Body of pancreas (tissue), 4 donors: ENCODE results near the gene KANK4. TPM values are rescaled to one million over a fixed set of nuclear protein-coding genes. Genes with fewer than 3 reads are reported as not detected.

ENCODE experiments used
- ATAC-seq: fragments of 150-250 bp; one replicate; pipeline ENCODE4 v1.9.1; 2016
- DNase-seq, 4 donors: peaks; one replicate each; pipeline ENCODE4 v3.0.0-alpha.2; 2019
- H3K27ac ChIP-seq, 4 donors: fragments of 200-600 bp; sonication (generic); 1 replicate in 3 of 4; 2 replicates in 1 of 4; pipeline versions ENCODE4 v1.5.1 to v1.6.1; 2016 to 2019; ENCODE audit warnings: mild to moderate bottlenecking in 1 of 4, mixed read lengths in 1 of 4, moderate library complexity in 1 of 4
- H3K27me3 ChIP-seq, 2 donors: fragments of 200-600 bp; sonication (generic); one replicate each; pipeline ENCODE4 v1.6.0; 2016; ENCODE audit warnings: mild to moderate bottlenecking in 1 of 2
- H3K36me3 ChIP-seq, 2 donors: fragments of 200-600 bp; sonication (generic); replicated peaks in 1 of 2; 2 replicates each; pipeline ENCODE4 v1.5.1; 2016; ENCODE audit warnings: low read depth in 2 of 2; ENCODE audit not compliant: insufficient read depth in 1 of 2
- H3K4me1 ChIP-seq: fragments of 200-600 bp; sonication (generic); one replicate; pipeline ENCODE4 v1.6.0; 2016
- H3K4me3 ChIP-seq, 2 donors: fragments of 200-600 bp; sonication (generic); 1 replicate in 1 of 2; 2 replicates in 1 of 2; pipeline ENCODE4 v1.5.1; 2016 to 2019
- H3K9me3 ChIP-seq, 3 donors: fragments of 200-600 bp; sonication (generic); 1 replicate in 2 of 3; 2 replicates in 1 of 3; pipeline ENCODE4 v1.5.1; 2016
- CTCF ChIP-seq, 7 experiments: fragments of 450-650 bp in 4 of 7; fragments of 200-600 bp in 3 of 7; sonication (generic) in 3 of 7; IDR thresholded peaks; one replicate each; pipeline ENCODE4 v1.5.1; 2016 to 2019; ENCODE audit warnings: antibody characterized with exemption in 7 of 7
- POLR2A ChIP-seq, 3 donors: fragments of 450-650 bp; IDR thresholded peaks; one replicate each; pipeline ENCODE4 v1.6.1; 2016; ENCODE audit warnings: antibody characterized with exemption in 3 of 3, mild to moderate bottlenecking in 2 of 3
- WGBS, 2 donors: methylation state at CpG; one replicate each; pipeline ENCODE4 v1.1.5; 2017; 5-methylcytosine and 5-hydroxymethylcytosine counted together
- intact Hi-C: fragments of 100-400 bp; cut with DNase I; formaldehyde crosslinking; loops from one replicate; pipeline ENCODE4 v1.15.1; 2023
- total RNA-seq, 2 donors: library from RNA; depleted of rRNA; stranded (reverse); fragments of >200 nt; gene quantifications; one replicate each; pipeline ENCODE4 v1.1.0, GENCODE V29; 2016

The KANK4 gene
- total RNA-seq, 2 donors from 2014 or later = 9.1 to 23.7 TPM

GRCh38 chr1:62309906-62310305 lies 9.3 kb downstream of the KANK4 start:
- Histone ChIP-seq H3K9me3 (no peaks in the 10 kb centered on the region), H3K36me3 (no peaks in the 10 kb centered on the region), H3K4me1 (peaks cover 44% of the 10 kb centered on the region), H3K27ac (no peak overlapping the region), H3K4me3 (no peak overlapping the region), H3K27me3 (no peaks in the 10 kb centered on the region)
- WGBS, 2 donors = 70 to 74% methylated on average over 5 to 7 of the region's 7 CpGs
- intact Hi-C loops = no loop called here
- no peak for DNase-seq
- TF ChIP-seq CTCF (IDR thresholded peaks at IDR 0.05) = no peak
- no peak for TF ChIP-seq POLR2A (IDR thresholded peaks at IDR 0.05)
- no peak for ATAC-seq

- no peak for DNase-seq
- ATAC-seq = no peak
- Histone ChIP-seq H3K27me3 (no peaks in the 10 kb centered on the region), H3K9me3 (no peaks in the 10 kb centered on the region), H3K27ac (peak overlapping the region in 3 of 4 donors; percentile 45 to 81 (median 60)), H3K4me1 (peaks cover 55% of the 10 kb centered on the region), H3K4me3 (no peak overlapping the region), H3K36me3 (no peaks in the 10 kb centered on the region)
- intact Hi-C loops = no loop called here
- 39 to 89% methylated on average over 1 to 3 of the region's 3 CpGs for WGBS, 2 donors
- TF ChIP-seq CTCF (IDR thresholded peaks at IDR 0.05) (no peak), POLR2A (IDR thresholded peaks at IDR 0.05) (no peak)
Observed at GRCh38 chr1:62308606-62309005, 10.6 kb downstream of the KANK4 start.

GRCh38 chr1:62307895-62308492 lies 11.2 kb downstream of the KANK4 start:
- DNase-seq (peak in 1 of 4 donors; percentile 22), ATAC-seq (no peak)
- H3K9me3 ChIP-seq = no peaks in the 10 kb centered on the region
- no peak overlapping the region for H3K4me3 ChIP-seq
- no peak for TF ChIP-seq CTCF (IDR thresholded peaks at IDR 0.05)
- no peak for TF ChIP-seq POLR2A (IDR thresholded peaks at IDR 0.05)
- 42 to 68% methylated on average over 3 to 6 of the region's 6 CpGs for WGBS, 2 donors
- H3K4me1 ChIP-seq = peaks cover 55% of the 10 kb centered on the region
- no peaks in the 10 kb centered on the region for H3K27me3 ChIP-seq
- H3K27ac ChIP-seq = peak overlapping the region in 3 of 4 donors; percentile 45 to 81 (median 60)
- intact Hi-C loops = no loop called here
- no peaks in the 10 kb centered on the region for H3K36me3 ChIP-seq

GRCh38 chr1:62307446-62307845 lies 11.8 kb downstream of the KANK4 start:
- Histone ChIP-seq H3K9me3 (no peaks in the 10 kb centered on the region), H3K27me3 (no peaks in the 10 kb centered on the region), H3K36me3 (no peaks in the 10 kb centered on the region), H3K4me1 (peaks cover 55% of the 10 kb centered on the region), H3K4me3 (no peak overlapping the region), H3K27ac (peak overlapping the region in 3 of 4 donors; percentile 35 to 81 (median 60))
- ATAC-seq (no peak), DNase-seq (peak in 2 of 4 donors; percentile 48 to 52)
- TF ChIP-seq CTCF (IDR thresholded peaks at IDR 0.05) (no peak), POLR2A (IDR thresholded peaks at IDR 0.05) (no peak)
- WGBS, 2 donors = 13 to 24% methylated on average over 1 of the region's 1 CpG
- intact Hi-C loops = no loop called here

- TF ChIP-seq CTCF (IDR thresholded peaks at IDR 0.05) (no peak), POLR2A (IDR thresholded peaks at IDR 0.05) (no peak)
- Histone ChIP-seq H3K27me3 (no peaks in the 10 kb centered on the region), H3K4me3 (no peak overlapping the region), H3K27ac (peak overlapping the region; percentile 72 to 81 (median 78)), H3K36me3 (no peaks in the 10 kb centered on the region), H3K4me1 (peaks cover 67% of the 10 kb centered on the region), H3K9me3 (no peaks in the 10 kb centered on the region)
- DNase-seq (no peak), ATAC-seq (no peak)
- intact Hi-C loops = no loop called here
- WGBS, 2 donors = 92 to 96% methylated on average over 2 of the region's 2 CpGs
Observed at GRCh38 chr1:62306065-62306464, 13.2 kb downstream of the KANK4 start.
